Liver (tissue), 9 donors: ENCODE data around the gene KRTAP27-1. TPM values are rescaled to one million over a fixed set of nuclear protein-coding genes. Genes with fewer than 3 reads are reported as not detected.

ENCODE experiments used
- DNase-seq: peaks from one replicate; pipeline ENCODE4 v3.0.0-alpha.2; 2017; ENCODE audit warnings: low spot score
- H3K27ac ChIP-seq, 2 donors: one replicate each; pipeline ENCODE4 v1.7.0; 2013; ENCODE audit warnings: inconsistent platforms in 2 of 2, low read length in 2 of 2, control low read depth in 1 of 2, low read depth in 1 of 2, mild to moderate bottlenecking in 1 of 2
- H3K27me3 ChIP-seq, 4 donors: one replicate each; pipeline versions ENCODE4 v1.6.1 to v1.7.0; 2013; ENCODE audit warnings: low read length in 3 of 4, inconsistent platforms in 1 of 4, mild to moderate bottlenecking in 1 of 4, moderate library complexity in 1 of 4; ENCODE audit not compliant: control insufficient read depth in 4 of 4, insufficient read depth in 4 of 4
- H3K36me3 ChIP-seq, 4 donors: one replicate each; pipeline versions ENCODE4 v1.6.1 to v1.7.0; 2013; ENCODE audit warnings: low read length in 3 of 4, mild to moderate bottlenecking in 3 of 4, low read depth in 1 of 4, moderate library complexity in 1 of 4; ENCODE audit not compliant: control insufficient read depth in 4 of 4, insufficient read depth in 3 of 4
- H3K4me1 ChIP-seq, 4 donors: one replicate each; pipeline versions ENCODE4 v1.6.1 to v1.7.0; 2013; ENCODE audit warnings: low read length in 3 of 4, mild to moderate bottlenecking in 3 of 4, moderate library complexity in 1 of 4; ENCODE audit not compliant: control insufficient read depth in 4 of 4, insufficient read depth in 4 of 4
- H3K4me3 ChIP-seq, 3 donors: one replicate each; pipeline versions ENCODE4 v1.6.1 to v1.7.0; 2013; ENCODE audit warnings: low read length in 3 of 3, control low read depth in 1 of 3, low read depth in 1 of 3, mild to moderate bottlenecking in 1 of 3
- H3K9ac ChIP-seq, 2 donors: one replicate each; pipeline ENCODE4 v1.7.0; 2013; ENCODE audit warnings: low read length in 2 of 2, mild to moderate bottlenecking in 2 of 2, moderate library complexity in 2 of 2, control low read depth in 1 of 2, low read depth in 1 of 2
- H3K9me3 ChIP-seq, 4 donors: one replicate each; pipeline versions ENCODE4 v1.6.1 to v1.7.0; 2013; ENCODE audit warnings: low read length in 3 of 4; ENCODE audit not compliant: control insufficient read depth in 4 of 4
- ATF3 ChIP-seq: IDR thresholded peaks from 2 replicates; pipeline ENCODE4 v1.6.1; 2016; ENCODE audit warnings: antibody characterized with exemption
- CTCF ChIP-seq: fragments of 150-350 bp; IDR thresholded peaks from 2 replicates; pipeline ENCODE4 v1.5.1; 2017; ENCODE audit warnings: improper control_type of control experiment, low read depth, low read length; ENCODE audit not compliant: missing input control
- EGR1 ChIP-seq, 2 donors: IDR thresholded peaks; 2 replicates each; pipeline ENCODE4 v1.6.1; 2016 to 2018; ENCODE audit warnings: antibody characterized with exemption in 2 of 2, low read depth in 2 of 2
- FOXA1 ChIP-seq: IDR thresholded peaks from 2 replicates; pipeline ENCODE4 v1.6.1; 2016; ENCODE audit warnings: antibody characterized with exemption
- FOXA2 ChIP-seq: IDR thresholded peaks from 2 replicates; pipeline ENCODE4 v1.6.1; 2016; ENCODE audit warnings: antibody characterized with exemption
- GABPA ChIP-seq, 2 donors: IDR thresholded peaks in 1 of 2; conservative IDR thresholded peaks in 1 of 2; 2 replicates each; pipeline ENCODE4 v1.6.1; 2016; ENCODE audit warnings: antibody characterized with exemption in 2 of 2, mild to moderate bottlenecking in 1 of 2, moderate library complexity in 1 of 2
- HNF4A ChIP-seq, 2 donors: conservative IDR thresholded peaks; 2 replicates each; pipeline ENCODE4 v1.6.1; 2016; ENCODE audit warnings: antibody characterized with exemption in 2 of 2, mild to moderate bottlenecking in 2 of 2
- JUND ChIP-seq, 2 donors: IDR thresholded peaks; 2 replicates each; pipeline ENCODE4 v1.6.1; 2016; ENCODE audit warnings: antibody characterized with exemption in 2 of 2
- NR2F2 ChIP-seq: IDR thresholded peaks from 2 replicates; pipeline ENCODE4 v1.6.1; 2016; ENCODE audit warnings: antibody characterized with exemption
- RAD21 ChIP-seq, 2 donors: IDR thresholded peaks; 2 replicates each; pipeline ENCODE4 v1.6.1; 2016; ENCODE audit warnings: antibody characterized with exemption in 2 of 2, mild to moderate bottlenecking in 2 of 2
- REST ChIP-seq: IDR thresholded peaks from 2 replicates; pipeline ENCODE4 v1.6.1; 2016; ENCODE audit warnings: antibody characterized with exemption, mild to moderate bottlenecking
- RXRA ChIP-seq, 2 donors: IDR thresholded peaks; 2 replicates each; pipeline ENCODE4 v1.6.1; 2017 to 2018; ENCODE audit warnings: antibody characterized with exemption in 2 of 2, mild to moderate bottlenecking in 1 of 2
- SP1 ChIP-seq: IDR thresholded peaks from 2 replicates; pipeline ENCODE4 v1.6.1; 2018; ENCODE audit warnings: antibody characterized with exemption, mild to moderate bottlenecking
- ZBTB33 ChIP-seq: IDR thresholded peaks from 2 replicates; pipeline ENCODE4 v1.6.1; 2016; ENCODE audit warnings: antibody characterized with exemption
- WGBS: extraction: QIAGEN DNeasy Blood & Tissue Kit; methylation state at CpG from one replicate; pipeline ENCODE4 v1.1.7; 2013; 5-methylcytosine and 5-hydroxymethylcytosine counted together
- polyA plus RNA-seq, 2 donors: library from polyadenylated mRNA; stranded (reverse) in 1 of 2; unstranded in 1 of 2; fragments of 200-250 nt in 1 of 2; fragments of >200 nt in 1 of 2; fragmentation: Nextera tagmentation in 1 of 2; extraction: Ambion mirVana in 1 of 2; gene quantifications; one replicate each; pipeline versions ENCODE4 v1.2.1 to v1.2.3, GENCODE V29; 2013 to 2015
- total RNA-seq, 2 donors: library from RNA; depleted of rRNA; stranded (reverse); fragments of >200 nt; gene quantifications; one replicate each; pipeline ENCODE4 v1.2.3, GENCODE V29; 2014
- donor health status: healthy.
- donor health status: healthy.
- donor health status: healthy.
- donor health status: healthy.
- donor health status: healthy.

The KRTAP27-1 gene
- total and polyA plus RNA-seq, 4 donors, result not detected

GRCh38 chr21:30326390-30326789, 11.1 kb downstream of the KRTAP27-1 start:
- DNase-seq, result no peak
- no peak overlapping the region for H3K9ac ChIP-seq
- no peaks in the 10 kb centered on the region for H3K36me3 ChIP-seq
- H3K4me3 ChIP-seq, result no peak overlapping the region
- H3K27ac ChIP-seq, result no peak overlapping the region
- no peaks in the 10 kb centered on the region for H3K4me1 ChIP-seq
- TF ChIP-seq NR2F2 (no peak), RXRA (IDR thresholded peaks at IDR 0.05) (no peak), FOXA2 (no peak), EGR1 (IDR thresholded peaks at IDR 0.05; ENCODE audit: low read depth in 2 of 2) (no peak), FOXA1 (no peak), ATF3 (no peak), HNF4A (conservative IDR thresholded peaks at IDR 0.05) (no peak), ZBTB33 (no peak), REST (no peak), CTCF (no peak)
- peaks cover 0 to 7% (median 1%) of the 10 kb centered on the region in 4 donors for H3K9me3 ChIP-seq
- H3K27me3 ChIP-seq, result no peaks in the 10 kb centered on the region

- Histone ChIP-seq H3K4me3 (no peak within 1 kb of the TSS), H3K27me3 (peaks cover 0 to 5% (median 0%) of the 10 kb centered on the region in 4 donors), H3K4me1 (no peaks in the 10 kb centered on the region), H3K9ac (no peak within 1 kb of the TSS), H3K27ac (no peak within 1 kb of the TSS), H3K36me3 (no peaks in the 10 kb centered on the region), H3K9me3 (no peaks in the 10 kb centered on the region)
- TF ChIP-seq SP1, result no peak
- no peak for TF ChIP-seq ZBTB33
- TF ChIP-seq NR2F2, result no peak
- no peak for TF ChIP-seq RAD21 (IDR thresholded peaks at IDR 0.05)
- no peak for TF ChIP-seq JUND (IDR thresholded peaks at IDR 0.05)
- no peak for TF ChIP-seq FOXA1
- no peak for TF ChIP-seq GABPA (IDR thresholded peaks at IDR 0.05 in 1 of 2, conservative IDR thresholded peaks at IDR 0.05 in 1 of 2)
- WGBS, result 86% methylated on average over 2 of the region's 2 CpGs
- DNase-seq, result no peak
These were observed 17.3 kb downstream of the KRTAP27-1 start, which contains the start of gene KRTAP26-1 for GRCh38 chr21:30320215-30320614. Gene KRTAP26-1, minus strand, starts transcription at chr21:30320315. Its CDS starts 280 bp downstream, at chr21:30320035.
